ENCODE results near the gene TAGAP. TPM values are rescaled to one million over a fixed set of nuclear protein-coding genes. Genes with fewer than 3 reads are reported as not detected.

The TAGAP gene
- total and polyA plus RNA-seq, 9 of the 15 experiments (the other 6 are each of a cell fraction or from before 2014, with no cell fraction given) = 0.07 TPM; not detected in 8

- Histone ChIP-seq H3K4me3 (no peak overlapping the region), H3K9me3 (replicated peaks; ENCODE audit: control insufficient read depth, insufficient read depth, low read depth, low read length) (no peaks in the 10 kb centered on the region; the same call in 1 of the 2 replicates), H3K9ac (ENCODE audit: insufficient read depth in 1 of 2, low read depth in 2 of 2, low read length in 2 of 2) (no peak overlapping the region), H3K27ac (ENCODE audit: extremely low read depth, low read depth, low read length) (no peak overlapping the region), H2AFZ (ENCODE audit: low read depth, low read length) (no peak overlapping the region), H3K27me3 (ENCODE audit: control insufficient read depth in 2 of 2, insufficient read depth in 2 of 2, low read length in 2 of 2) (peaks cover 12 to 21% of the 10 kb centered on the region in 2 experiments; a peak in 4 of 5 replicates), H3K36me3 (ENCODE audit: control insufficient read depth, insufficient read depth, low read length) (no peaks in the 10 kb centered on the region), H3K4me2 (ENCODE audit: insufficient read depth, low read length) (no peak overlapping the region), H4K20me1 (replicated peaks; ENCODE audit: control insufficient read depth, insufficient read depth, low read length) (no peaks in the 10 kb centered on the region), H3K79me2 (ENCODE audit: control insufficient read depth, insufficient read depth, low read length) (no peaks in the 10 kb centered on the region), H3K4me1 (replicated peaks in 1 of 2; ENCODE audit: control insufficient read depth in 2 of 2, insufficient read depth in 2 of 2, low read length in 2 of 2) (no peaks in the 10 kb centered on the region; a peak in 1 of 5 replicates), H3K9me1 (ENCODE audit: control insufficient read depth, insufficient read depth, low read length) (no peaks in the 10 kb centered on the region)
- ATAC-seq (no peak; the same call in 2 of the 3 replicates), DNase-seq (ENCODE audit: extremely low read depth in 1 of 4, low spot score in 3 of 4) (no peak), FAIRE-seq (no peak)
- CTCF ChIA-PET (ENCODE audit: low intra/inter-chr PET ratio) = no interaction called here
- TF ChIP-seq HMGXB4 (CRISPR knock-in tag; IDR thresholded peaks at IDR 0.05) (no peak), ARID1B (IDR thresholded peaks at IDR 0.05) (peak; percentile 25; the same call in 1 of the 2 replicates), CBFA2T3 (IDR thresholded peaks at IDR 0.05) (peak; percentile 45), ZBTB1 (CRISPR knock-in tag; IDR thresholded peaks at IDR 0.05; ENCODE audit: borderline replicate concordance, low read depth) (no peak), ZNF232 (CRISPR knock-in tag; IDR thresholded peaks at IDR 0.05) (no peak), ZBTB9 (CRISPR knock-in tag; IDR thresholded peaks at IDR 0.05) (no peak), KDM2B (CRISPR knock-in tag; IDR thresholded peaks at IDR 0.05) (no peak), NFXL1 (CRISPR knock-in tag; IDR thresholded peaks at IDR 0.05) (no peak), TAL1 (IDR thresholded peaks at IDR 0.05) (peak; percentile 68), GTF2E2 (tag; IDR thresholded peaks at IDR 0.05) (no peak), ZBTB17 (CRISPR knock-in tag; IDR thresholded peaks at IDR 0.05) (no peak), CHD1 (IDR thresholded peaks at IDR 0.05; ENCODE audit: low read length) (no peak), ZNF140 (CRISPR knock-in tag; IDR thresholded peaks at IDR 0.05) (no peak), CBFA2T2 (conservative IDR thresholded peaks at IDR 0.05) (peak; percentile 19; the same call in 1 of the 2 replicates), SMAD4 (CRISPR knock-in tag; conservative IDR thresholded peaks at IDR 0.05) (0 out of 2 replicates have a peak, but pooled peaks have one; percentile 55), TEAD4 (IDR thresholded peaks at IDR 0.05; ENCODE audit: low read length) (peak; percentile 66; the same call in 1 of the 2 replicates), TEAD4 (CRISPR knock-in tag; IDR thresholded peaks at IDR 0.05; ENCODE audit: borderline replicate concordance) (no peak), ZNF699 (CRISPR knock-in tag; IDR thresholded peaks at IDR 0.05; ENCODE audit: insufficient replicate concordance) (no peak), HES1 (IDR thresholded peaks at IDR 0.05; ENCODE audit: low read depth) (no peak), ZNF830 (CRISPR knock-in tag; IDR thresholded peaks at IDR 0.05) (no peak), PREB (CRISPR knock-in tag; IDR thresholded peaks at IDR 0.05) (no peak)
- intact Hi-C loops (cut with micrococcal nuclease) = no loop called here
- BruUV-seq (replicated peaks) = no TSS peak
- in situ Hi-C loops (cut with MboI) = no loop called here
- POLR2A ChIA-PET = interaction anchor here (1.1 to 1.2 kb wide), 2 partner anchors 8 to 323 kb away, joined by 4 to 5 read pairs; no protein-coding TSS in a partner anchor
Measured at GRCh38 chr6:159014406-159014805, 30.4 kb downstream of the TAGAP start.
